ENCODE results near the gene IRX2. TPM values are rescaled to one million over a fixed set of nuclear protein-coding genes. Genes with fewer than 3 reads are reported as not detected.

Gene IRX2
- total and polyA plus RNA-seq, 2 of the 8 experiments (the other 6 are each of a cell fraction or from before 2014, with no cell fraction given): 23.4 to 40.4 TPM

GRCh38 chr5:2725980-2726765 lies 25.3 kb downstream of the IRX2 start:
- H3K18ac ChIP-seq (ENCODE audit: extremely low read depth, low read length): no peak overlapping the region
- no peak overlapping the region for H3K4me3 ChIP-seq (ENCODE audit: extremely low read depth in 1 of 4, insufficient read depth in 2 of 4, low read depth in 3 of 4, low read length in 4 of 4)
- POLR2A ChIA-PET (ENCODE audit: partially characterized antibody): no interaction called here
- H3K23ac ChIP-seq (ENCODE audit: insufficient read length): no peak overlapping the region
- peaks cover 0 to 1% of the 10 kb centered on the region in 2 experiments for H4K20me1 ChIP-seq (replicated peaks in 1 of 2; ENCODE audit: control insufficient read depth in 1 of 2, insufficient read depth in 2 of 2, low read length in 2 of 2)
- TF ChIP-seq TCF12 (IDR thresholded peaks at IDR 0.05; ENCODE audit: low read depth, low read length) (no peak), YY1 (IDR thresholded peaks at IDR 0.05; ENCODE audit: low read depth, low read length) (no peak), TBP (IDR thresholded peaks at IDR 0.05; ENCODE audit: low read depth, low read length) (no peak), NANOG (IDR thresholded peaks at IDR 0.05; ENCODE audit: insufficient read depth, low read depth, low read length, poor library complexity, severe bottlenecking) (no peak), KDM4A (IDR thresholded peaks at IDR 0.05; ENCODE audit: low read depth, low read length, severe bottlenecking) (no peak)
- H3K4ac ChIP-seq (replicated peaks; ENCODE audit: insufficient read length, low read depth, low read length): no peak overlapping the region
- no peak overlapping the region for H2BK20ac ChIP-seq (ENCODE audit: low read length)
- no peak overlapping the region for H2BK15ac ChIP-seq (ENCODE audit: low read length)
- no peak overlapping the region; the same call in 1 of the 2 replicates for H2BK12ac ChIP-seq (ENCODE audit: low read depth, low read length)
- no peaks in the 10 kb centered on the region for H3K79me1 ChIP-seq (ENCODE audit: low read depth, low read length)
- H3K27me3 ChIP-seq (replicated peaks in 1 of 4; ENCODE audit: control insufficient read depth in 3 of 4, extremely low read depth in 1 of 4, insufficient read depth in 3 of 4, low read length in 3 of 4): peaks cover 0 to 3% (median 0%) of the 10 kb centered on the region in 4 experiments; a peak in 1 of 7 replicates
- H3K27ac ChIP-seq (ENCODE audit: low read depth, low read length): no peak overlapping the region
- 88% methylated on average over 22 of the region's 23 CpGs; no CpG with 5 or more reads in 1 of the 2 experiments for WGBS, 2 experiments (ENCODE audit: extremely low coverage in 1 of 2, insufficient coverage in 1 of 2, insufficient read length in 1 of 2, insufficient replicate concordance in 2 of 2, low coverage in 1 of 2, low lambda C conversion rate in 2 of 2, missing lambda C conversion rate in 1 of 2)
- H2BK120ac ChIP-seq (replicated peaks; ENCODE audit: low read depth, low read length): no peak overlapping the region
- CTCF ChIA-PET (ENCODE audit: partially characterized antibody): interaction anchor here (0.7 to 1.1 kb wide), 2 partner anchors 23 to 92 kb away, joined by 3 read pairs; no protein-coding TSS in a partner anchor
- no peaks in the 10 kb centered on the region for H3K79me2 ChIP-seq (ENCODE audit: control insufficient read depth in 1 of 2, insufficient read depth in 2 of 2, low read length in 2 of 2)
- H2AFZ ChIP-seq (ENCODE audit: low read length): no peak overlapping the region
- H2AK5ac ChIP-seq (ENCODE audit: low read depth, low read length): no peak overlapping the region
- no peaks in the 10 kb centered on the region for H3K36me3 ChIP-seq (ENCODE audit: control insufficient read depth in 2 of 4, insufficient read depth in 4 of 4, low read length in 3 of 4)
- no peak overlapping the region for H4K91ac ChIP-seq (replicated peaks; ENCODE audit: insufficient read length, low read length)
- H2BK5ac ChIP-seq (ENCODE audit: low read depth, low read length): no peak overlapping the region
- H3K23me2 ChIP-seq (ENCODE audit: low read depth, low read length): no peaks in the 10 kb centered on the region
- no peak overlapping the region for H3K4me2 ChIP-seq (ENCODE audit: insufficient read depth in 1 of 2, low read depth in 2 of 2, low read length in 2 of 2)
- FAIRE-seq (no peak), DNase-seq (ENCODE audit: low read depth in 1 of 2, low spot score in 2 of 2) (no peak)
- no peak overlapping the region for H4K8ac ChIP-seq (ENCODE audit: extremely low read depth, insufficient read depth, low read length)
- no peaks in the 10 kb centered on the region for H3K9me3 ChIP-seq (ENCODE audit: insufficient read depth in 2 of 2, low read depth in 1 of 2, low read length in 1 of 2)
- H3K56ac ChIP-seq (replicated peaks; ENCODE audit: insufficient read length, low read depth, low read length): no peak overlapping the region
- H3K4me1 ChIP-seq (replicated peaks in 1 of 4; ENCODE audit: control insufficient read depth in 3 of 4, insufficient read depth in 4 of 4, low read length in 3 of 4): no peaks in the 10 kb centered on the region; a peak in 1 of 7 replicates
- no peak overlapping the region for H3K14ac ChIP-seq (ENCODE audit: insufficient read length)
- no peak overlapping the region for H4K5ac ChIP-seq (ENCODE audit: insufficient read length, low read depth, low read length)
- no peak overlapping the region for H3K9ac ChIP-seq (replicated peaks in 1 of 4; ENCODE audit: extremely low read depth in 1 of 4, low read depth in 3 of 4, low read length in 3 of 4)
